ENCODE results near the gene FEZF1. TPM values are rescaled to one million over a fixed set of nuclear protein-coding genes. Genes with fewer than 3 reads are reported as not detected.

Gene FEZF1
- total RNA-seq, 4 donors from 2014 or later, result not detected

- peaks cover 0 to 27% (median 0%) of the 10 kb centered on the region in 4 donors for H3K4me1 ChIP-seq
- H3K27ac ChIP-seq, result no peak overlapping the region
- H3K9me3 ChIP-seq, result no peaks in the 10 kb centered on the region
- H3K36me3 ChIP-seq, result no peaks in the 10 kb centered on the region
- H3K27me3 ChIP-seq, result peaks cover 0 to 66% of the 10 kb centered on the region in 2 donors
- no peak for DNase-seq
- TF ChIP-seq POLR2A (IDR thresholded peaks at IDR 0.05) (no peak), CTCF (IDR thresholded peaks at IDR 0.05) (no peak)
- peak overlapping the region in 3 of 4 donors; percentile 15 to 43 (median 41) for H3K4me3 ChIP-seq
These were observed 5.8 kb upstream of the FEZF1 start for GRCh38 chr7:122310119-122311021.

DNA sequence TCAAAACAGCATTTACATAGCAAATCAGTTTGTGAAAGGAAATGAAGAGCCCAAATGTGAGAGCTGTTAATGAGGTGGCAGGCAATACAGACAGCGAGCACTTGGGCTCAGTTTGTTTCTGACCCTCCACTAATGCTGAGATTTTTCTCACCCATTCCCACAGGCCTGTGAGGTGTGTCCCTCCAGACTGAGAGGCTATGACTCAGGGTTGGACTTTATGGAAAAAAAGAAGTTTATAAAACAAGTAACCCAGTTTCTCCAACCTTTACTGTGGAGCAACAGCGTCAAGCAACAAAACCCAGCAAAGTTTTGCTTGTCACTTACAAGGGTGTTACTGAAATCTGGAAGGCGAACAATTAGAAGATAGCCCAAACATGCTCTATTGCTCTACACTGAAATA, 4.9 kb upstream of the FEZF1 start:
- no peak for DNase-seq
- H3K36me3 ChIP-seq, result no peaks in the 10 kb centered on the region
- H3K4me1 ChIP-seq, result peaks cover 0 to 37% (median 0%) of the 10 kb centered on the region in 4 donors
- no peak overlapping the region for H3K27ac ChIP-seq
- peaks cover 0 to 70% of the 10 kb centered on the region in 2 donors for H3K27me3 ChIP-seq
- H3K9me3 ChIP-seq, result no peaks in the 10 kb centered on the region
- no peak overlapping the region for H3K4me3 ChIP-seq
- TF ChIP-seq CTCF (IDR thresholded peaks at IDR 0.05), result no peak
- TF ChIP-seq POLR2A (IDR thresholded peaks at IDR 0.05), result no peak

DNA sequence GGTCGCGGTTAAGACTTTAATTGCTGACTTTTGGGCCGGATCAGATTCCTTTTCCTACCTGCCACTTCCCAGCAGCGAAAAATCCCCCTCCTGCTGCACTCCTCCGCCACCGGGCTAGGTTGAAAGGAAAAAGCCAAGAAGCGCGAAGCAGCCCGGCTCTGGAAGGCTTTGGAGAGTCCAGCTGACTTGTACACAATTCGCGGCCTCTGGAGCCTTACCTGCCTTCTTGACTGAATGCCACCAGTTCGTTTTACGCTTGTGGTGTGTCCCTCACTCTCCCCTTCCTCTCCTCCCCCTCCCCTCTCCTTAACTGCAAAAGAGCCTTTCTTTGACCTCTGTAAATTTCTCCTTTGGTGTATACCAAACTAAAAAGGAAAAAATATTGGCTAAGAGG, 2.7 kb upstream of the FEZF1 start:
- Histone ChIP-seq H3K4me3 (no peak overlapping the region), H3K4me1 (peaks cover 0 to 49% (median 0%) of the 10 kb centered on the region in 4 donors), H3K27me3 (peaks cover 0 to 90% of the 10 kb centered on the region in 2 donors), H3K9me3 (peaks cover 0 to 4% (median 0%) of the 10 kb centered on the region in 4 donors), H3K36me3 (no peaks in the 10 kb centered on the region), H3K27ac (no peak overlapping the region)
- DNase-seq, result no peak
- TF ChIP-seq POLR2A (IDR thresholded peaks at IDR 0.05) (no peak), CTCF (IDR thresholded peaks at IDR 0.05) (no peak)

- Histone ChIP-seq H3K27me3 (peaks cover 0 to 92% of the 10 kb centered on the region in 2 donors), H3K9me3 (peaks cover 0 to 4% (median 0%) of the 10 kb centered on the region in 4 donors), H3K36me3 (no peaks in the 10 kb centered on the region), H3K4me1 (peaks cover 0 to 51% (median 0%) of the 10 kb centered on the region in 4 donors), H3K4me3 (no peak overlapping the region), H3K27ac (no peak overlapping the region)
- TF ChIP-seq POLR2A (IDR thresholded peaks at IDR 0.05) (no peak), CTCF (IDR thresholded peaks at IDR 0.05) (no peak)
- no peak for DNase-seq
These were observed 2.0 kb upstream of the FEZF1 start for GRCh38 chr7:122306320-122307227.

DNA sequence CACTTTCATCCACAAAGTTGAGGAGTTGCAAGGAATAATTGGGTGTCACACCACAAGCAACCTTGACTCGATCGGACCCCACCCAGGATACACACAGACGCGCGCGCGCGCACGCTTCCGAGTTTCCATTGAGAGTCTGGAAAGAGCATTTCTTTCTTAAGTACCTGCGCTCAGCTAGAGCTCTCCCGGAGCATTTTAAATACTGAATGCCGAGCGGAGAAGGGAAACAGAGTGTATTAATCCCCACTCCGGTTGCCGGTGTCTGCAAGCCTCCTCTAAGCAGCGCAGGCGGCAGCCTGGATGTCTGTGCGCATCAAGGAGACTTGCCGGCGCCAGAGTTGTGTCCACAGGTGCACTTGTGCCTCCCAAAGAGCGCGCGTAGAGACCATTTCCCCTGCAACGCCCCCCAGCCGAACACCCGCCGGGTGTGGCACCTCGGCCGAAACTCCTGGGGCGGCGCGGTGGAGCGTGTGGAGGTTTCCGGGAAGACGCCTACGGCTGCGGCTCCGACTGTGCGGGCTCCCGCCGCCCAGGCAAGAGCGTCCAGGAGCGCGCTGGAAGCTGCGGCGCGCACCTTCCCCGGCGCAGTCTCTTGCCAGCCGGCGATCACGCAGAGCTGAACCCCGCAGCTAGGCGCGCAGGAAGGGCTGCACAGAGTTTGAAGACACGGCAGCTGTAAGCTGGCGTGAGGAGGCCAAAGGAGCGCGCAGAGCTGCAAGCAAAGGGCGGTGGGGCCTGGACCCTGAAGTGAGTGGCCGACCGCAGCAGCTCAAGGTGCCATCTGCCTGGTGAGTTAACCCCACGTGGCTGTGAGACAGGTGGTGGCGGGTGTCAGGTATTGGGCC, 1.1 kb upstream of the FEZF1 start:
- Histone ChIP-seq H3K36me3 (no peaks in the 10 kb centered on the region), H3K9me3 (peaks cover 0 to 4% (median 0%) of the 10 kb centered on the region in 4 donors), H3K4me3 (peak overlapping the region in 2 of 4 donors; percentile 21 to 22), H3K4me1 (peaks cover 0 to 50% (median 0%) of the 10 kb centered on the region in 4 donors), H3K27me3 (peaks cover 0 to 86% of the 10 kb centered on the region in 2 donors), H3K27ac (no peak overlapping the region)
- no peak for TF ChIP-seq CTCF (IDR thresholded peaks at IDR 0.05)
- no peak for TF ChIP-seq POLR2A (IDR thresholded peaks at IDR 0.05)
- no peak for DNase-seq
